Posterior cingulate gyrus (tissue), 11 donors: ENCODE results near the gene DEDD.

Experiments
- DNase-seq, 10 donors: peaks; one replicate each; pipeline versions ENCODE4 v3.0.0 to v3.0.0-alpha.2; 2020 to 2021; ENCODE audit warnings: mixed read lengths in 3 of 10
- intact Hi-C: fragments of 100-400 bp; cut with DNase I; formaldehyde crosslinking; loops from one replicate; pipeline ENCODE4 v1.15.1; 2023

DEDD gene

GRCh38 chr1:161082483-161082882 is 50.0 kb downstream of the DEDD start:
- no peak for DNase-seq

GRCh38 chr1:161081519-161081918 is 50.9 kb downstream of the DEDD start:
- intact Hi-C loops: no loop called here

More at GRCh38 chr1:161082483-161082882, 50.0 kb downstream of the DEDD start:
- intact Hi-C loops: no loop called here

GRCh38 chr1:161080441-161081405 is 51.7 kb downstream of the DEDD start:
- intact Hi-C loops: no loop called here
- DNase-seq: no peak

More at GRCh38 chr1:161081519-161081918, 50.9 kb downstream of the DEDD start:
- DNase-seq: no peak

- DNase-seq: peak in 1 of 10 donors; percentile 77
- intact Hi-C loops: no loop called here
Measured at GRCh38 chr1:161079436-161080110, 52.9 kb downstream of the DEDD start.

- DNase-seq: no peak
- intact Hi-C loops: no loop called here
Measured at GRCh38 chr1:161077426-161077825, 55.0 kb downstream of the DEDD start.

- intact Hi-C loops: no loop called here
- no peak for DNase-seq
Measured at GRCh38 chr1:161076410-161076809, 56.1 kb downstream of the DEDD start.

- DNase-seq: no peak
Measured at GRCh38 chr1:161074676-161075368, 57.6 kb downstream of the DEDD start.

GRCh38 chr1:161073474-161074121 is 58.9 kb downstream of the DEDD start:
- DNase-seq: no peak
- intact Hi-C loops: no loop called here

More at GRCh38 chr1:161074676-161075368, 57.6 kb downstream of the DEDD start:
- intact Hi-C loops: no loop called here

GRCh38 chr1:161072751-161073449 is 59.6 kb downstream of the DEDD start:
- intact Hi-C loops: no loop called here
- DNase-seq: no peak

- intact Hi-C loops: no loop called here
Measured at GRCh38 chr1:161071886-161072371, 60.5 kb downstream of the DEDD start.

More at GRCh38 chr1:161071886-161072371, 60.5 kb downstream of the DEDD start:
- peak in 4 of 10 donors; percentile 11 to 35 (median 21) for DNase-seq
